T-helper 1 cell treated with Interleukin-12 subunit alpha and Interleukin-12 subunit beta and Interleukin-4 antibody, amounts not matched to agents 30 μg/mL and 1 μg/mL, for 36 hours (primary cell): ENCODE data around the gene EFNA2.

Experiments
- H3K27ac Mint-ChIP-seq: one replicate; pipeline ENCODE4 v1.8.0; 2021; ENCODE audit warnings: mild to moderate bottlenecking, mixed read lengths
- H3K27me3 Mint-ChIP-seq: one replicate; pipeline ENCODE4 v1.8.0; 2021; ENCODE audit warnings: low read depth, mixed read lengths
- H3K36me3 Mint-ChIP-seq: one replicate; pipeline ENCODE4 v1.8.0; 2021; ENCODE audit warnings: low read depth, mixed read lengths
- H3K4me1 Mint-ChIP-seq: one replicate; pipeline ENCODE4 v1.8.0; 2021; ENCODE audit warnings: low read depth, mixed read lengths
- H3K4me3 Mint-ChIP-seq: one replicate; pipeline ENCODE4 v1.8.0; 2021; ENCODE audit warnings: mild to moderate bottlenecking, moderate library complexity, mixed read lengths
- H3K9me3 Mint-ChIP-seq: one replicate; pipeline ENCODE4 v1.8.0; 2021; ENCODE audit warnings: mixed read lengths

Gene EFNA2

DNA sequence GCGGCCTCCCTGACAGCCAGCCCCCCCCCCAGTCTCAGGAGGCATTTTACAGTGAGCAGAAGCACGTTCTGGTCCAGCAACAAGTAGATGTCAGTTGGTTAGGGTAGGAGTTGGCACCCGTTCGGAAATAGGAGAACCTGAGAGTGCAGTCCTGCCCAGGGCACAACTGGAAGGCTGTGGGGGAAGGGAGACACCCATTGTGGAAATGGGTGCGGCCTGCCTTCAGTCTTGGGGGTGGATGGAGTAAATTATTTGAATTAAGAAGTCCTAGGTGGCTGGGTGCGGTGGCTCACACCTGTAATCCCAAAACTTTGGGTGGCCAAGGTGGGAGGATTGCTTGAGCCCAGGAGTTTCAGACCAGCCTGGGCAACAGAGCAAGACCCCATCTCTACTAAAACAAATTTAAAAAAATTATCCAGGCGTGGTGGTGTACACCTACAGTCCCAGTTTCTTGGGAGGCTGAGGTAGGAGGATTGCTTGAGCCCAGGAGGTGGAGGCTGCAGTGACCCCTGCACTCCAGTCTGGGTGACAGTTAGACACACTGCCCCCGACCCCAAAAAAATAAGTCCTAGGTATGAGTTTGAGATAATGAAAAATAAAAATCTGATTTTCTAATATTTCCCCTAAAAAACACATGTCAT, 15.3 kb upstream of the EFNA2 start:
- Mint-ChIP-seq H3K4me3 (peak overlapping the region; percentile 93), H3K9me3 (no peaks in the 10 kb centered on the region), H3K4me1 (peaks cover 51% of the 10 kb centered on the region), H3K27me3 (no peaks in the 10 kb centered on the region), H3K27ac (peak overlapping the region; percentile 79), H3K36me3 (peaks cover 35% of the 10 kb centered on the region)

DNA sequence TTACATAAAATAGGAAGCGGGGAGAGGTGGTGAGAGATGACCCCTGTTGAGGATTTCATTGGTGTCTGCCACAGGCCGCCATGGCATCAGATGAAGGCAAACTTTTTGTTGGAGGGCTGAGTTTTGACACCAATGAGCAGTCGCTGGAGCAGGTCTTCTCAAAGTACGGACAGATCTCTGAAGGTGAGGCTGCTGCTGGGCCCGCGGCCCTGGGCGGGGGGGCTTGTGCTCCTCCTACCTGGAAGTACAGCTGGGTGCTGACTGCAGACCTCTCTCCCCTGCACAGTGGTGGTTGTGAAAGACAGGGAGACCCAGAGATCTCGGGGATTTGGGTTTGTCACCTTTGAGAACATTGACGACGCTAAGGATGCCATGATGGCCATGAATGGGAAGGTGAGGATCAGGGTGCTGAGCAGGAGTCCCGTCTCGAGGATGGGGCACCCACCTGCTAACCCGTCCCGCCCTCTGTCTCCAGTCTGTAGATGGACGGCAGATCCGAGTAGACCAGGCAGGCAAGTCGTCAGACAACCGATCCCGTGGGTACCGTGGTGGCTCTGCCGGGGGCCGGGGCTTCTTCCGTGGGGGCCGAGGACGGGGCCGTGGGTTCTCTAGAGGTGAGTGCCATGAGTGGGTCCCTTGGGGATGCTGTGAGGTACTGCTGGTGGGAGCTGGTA, 14.7 kb upstream of the EFNA2 start:
- Mint-ChIP-seq H3K4me3 (peak overlapping the region; percentile 93), H3K27me3 (no peaks in the 10 kb centered on the region), H3K27ac (peak overlapping the region; percentile 79), H3K4me1 (peaks cover 49% of the 10 kb centered on the region), H3K36me3 (peaks cover 35% of the 10 kb centered on the region), H3K9me3 (no peaks in the 10 kb centered on the region)

- Mint-ChIP-seq H3K4me3 (peak overlapping the region; percentile 93), H3K27me3 (no peaks in the 10 kb centered on the region), H3K9me3 (no peaks in the 10 kb centered on the region)
Measured at GRCh38 chr19:1271528-1272422, 13.9 kb upstream of the EFNA2 start.

DNA sequence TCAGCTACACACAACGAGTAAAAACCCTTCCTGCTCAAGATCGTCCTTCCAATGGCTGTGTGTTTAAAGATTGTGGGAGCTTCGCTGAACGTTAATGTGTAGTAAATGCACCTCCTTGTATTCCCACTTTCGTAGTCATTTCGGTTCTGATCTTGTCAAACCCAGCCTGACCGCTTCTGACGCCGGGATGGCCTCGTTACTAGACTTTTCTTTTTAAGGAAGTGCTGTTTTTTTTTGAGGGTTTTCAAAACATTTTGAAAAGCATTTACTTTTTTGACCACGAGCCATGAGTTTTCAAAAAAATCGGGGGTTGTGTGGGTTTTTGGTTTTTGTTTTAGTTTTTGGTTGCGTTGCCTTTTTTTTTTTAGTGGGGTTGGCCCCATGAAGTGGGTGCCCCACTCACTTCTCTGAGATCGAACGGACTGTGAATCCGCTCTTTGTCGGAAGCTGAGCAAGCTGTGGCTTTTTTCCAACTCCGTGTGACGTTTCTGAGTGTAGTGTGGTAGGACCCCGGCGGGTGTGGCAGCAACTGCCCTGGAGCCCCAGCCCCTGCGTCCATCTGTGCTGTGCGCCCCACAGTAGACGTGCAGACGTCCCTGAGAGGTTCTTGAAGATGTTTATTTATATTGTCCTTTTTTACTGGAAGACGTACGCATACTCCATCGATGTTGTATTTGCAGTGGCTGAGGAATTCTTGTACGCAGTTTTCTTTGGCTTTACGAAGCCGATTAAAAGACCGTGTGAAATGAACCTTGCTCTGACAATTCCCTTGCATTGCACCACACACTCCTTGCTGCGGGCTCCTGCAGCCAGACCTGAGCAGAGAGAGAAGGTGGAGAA, 13.0 kb upstream of the EFNA2 start:
- Mint-ChIP-seq H3K27ac (peak overlapping the region; percentile 62), H3K4me3 (peak overlapping the region; percentile 40), H3K36me3 (peaks cover 38% of the 10 kb centered on the region), H3K4me1 (peaks cover 49% of the 10 kb centered on the region), H3K27me3 (no peaks in the 10 kb centered on the region), H3K9me3 (no peaks in the 10 kb centered on the region)

More at GRCh38 chr19:1271528-1272422, 13.9 kb upstream of the EFNA2 start:
- peaks cover 52% of the 10 kb centered on the region for H3K4me1 Mint-ChIP-seq
- peak overlapping the region; percentile 45 for H3K27ac Mint-ChIP-seq
- H3K36me3 Mint-ChIP-seq, result peaks cover 36% of the 10 kb centered on the region

GRCh38 chr19:1273263-1274041, 12.2 kb upstream of the EFNA2 start:
- Mint-ChIP-seq H3K27me3 (no peaks in the 10 kb centered on the region), H3K9me3 (no peaks in the 10 kb centered on the region), H3K4me3 (peak overlapping the region; percentile 46), H3K27ac (peak overlapping the region; percentile 62), H3K4me1 (peaks cover 46% of the 10 kb centered on the region), H3K36me3 (peaks cover 38% of the 10 kb centered on the region)

- H3K27ac Mint-ChIP-seq, result peak overlapping the region; percentile 69
- no peaks in the 10 kb centered on the region for H3K27me3 Mint-ChIP-seq
- peaks cover 38% of the 10 kb centered on the region for H3K36me3 Mint-ChIP-seq
- H3K9me3 Mint-ChIP-seq, result no peaks in the 10 kb centered on the region
- H3K4me3 Mint-ChIP-seq, result peak overlapping the region; percentile 56
- H3K4me1 Mint-ChIP-seq, result peaks cover 42% of the 10 kb centered on the region
Measured at GRCh38 chr19:1274081-1274851, 11.4 kb upstream of the EFNA2 start.

DNA sequence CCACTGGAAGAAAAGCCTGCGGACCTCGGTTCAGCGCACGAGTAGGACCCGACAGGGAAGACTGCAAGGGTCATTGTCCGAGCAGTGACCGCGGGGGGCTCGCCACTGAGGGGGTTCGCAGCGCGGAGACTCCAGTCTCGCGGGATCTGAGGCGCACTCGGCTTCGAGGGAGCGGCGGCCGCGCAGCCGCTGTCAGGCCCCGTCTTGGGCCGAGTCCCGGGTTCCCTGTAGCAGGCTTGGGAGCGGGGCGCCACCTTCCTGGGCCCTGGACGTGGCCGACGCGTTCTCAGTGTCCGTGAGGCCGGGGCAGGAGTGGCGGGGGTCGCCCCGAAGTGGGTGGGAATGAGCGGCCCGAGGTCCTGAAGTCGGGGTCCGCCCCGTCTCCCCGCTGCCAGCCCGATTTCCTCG, 10.8 kb upstream of the EFNA2 start:
- peak overlapping the region; percentile 56 for H3K4me3 Mint-ChIP-seq
- peaks cover 44% of the 10 kb centered on the region for H3K36me3 Mint-ChIP-seq
- H3K27ac Mint-ChIP-seq, result peak overlapping the region; percentile 69
- H3K9me3 Mint-ChIP-seq, result no peaks in the 10 kb centered on the region
- H3K27me3 Mint-ChIP-seq, result no peaks in the 10 kb centered on the region
- peaks cover 44% of the 10 kb centered on the region for H3K4me1 Mint-ChIP-seq

DNA sequence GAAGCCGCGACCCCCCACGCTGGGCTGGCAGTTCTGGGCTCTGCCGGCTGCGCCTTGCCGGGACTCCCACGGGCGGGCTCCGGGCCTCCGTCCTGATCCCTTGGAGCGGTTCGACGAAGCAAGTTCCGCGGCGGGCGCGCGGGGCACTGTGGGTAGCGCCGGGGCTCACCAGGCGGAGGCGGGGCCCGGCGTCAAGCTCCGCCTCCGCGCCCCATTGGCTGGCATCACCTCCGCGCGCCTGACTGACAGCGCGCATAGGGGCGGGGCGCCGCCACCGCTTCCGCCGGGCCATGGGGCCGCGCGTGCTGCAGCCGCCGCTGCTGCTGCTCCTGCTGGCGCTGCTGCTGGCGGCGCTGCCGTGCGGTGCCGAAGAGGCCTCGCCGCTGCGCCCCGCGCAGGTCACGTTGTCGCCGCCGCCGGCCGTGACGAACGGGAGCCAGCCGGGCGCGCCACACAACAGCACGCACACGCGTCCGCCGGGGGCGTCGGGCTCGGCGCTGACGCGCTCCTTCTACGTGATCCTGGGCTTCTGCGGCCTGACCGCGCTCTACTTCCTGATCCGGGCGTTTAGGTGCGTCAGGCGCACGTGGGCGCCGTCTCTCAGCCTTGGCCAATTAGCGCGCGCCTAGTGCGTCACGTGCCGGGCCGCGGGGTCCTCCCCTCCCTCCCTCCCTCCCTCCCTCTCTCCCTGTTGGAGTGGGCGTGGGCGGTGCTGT, 10.3 kb upstream of the EFNA2 start, which contains the start of gene FAM174C:
Gene FAM174C, plus strand, starts transcription at position 271 of the 716 bp plus-strand sequence. Its CDS starts 20 bp downstream, at position 291.
- Mint-ChIP-seq H3K27me3 (no peaks in the 10 kb centered on the region), H3K36me3 (peaks cover 42% of the 10 kb centered on the region), H3K4me3 (peak within 1 kb of the TSS; percentile 93), H3K27ac (peak within 1 kb of the TSS; percentile 97), H3K4me1 (peaks cover 42% of the 10 kb centered on the region), H3K9me3 (no peaks in the 10 kb centered on the region)

DNA sequence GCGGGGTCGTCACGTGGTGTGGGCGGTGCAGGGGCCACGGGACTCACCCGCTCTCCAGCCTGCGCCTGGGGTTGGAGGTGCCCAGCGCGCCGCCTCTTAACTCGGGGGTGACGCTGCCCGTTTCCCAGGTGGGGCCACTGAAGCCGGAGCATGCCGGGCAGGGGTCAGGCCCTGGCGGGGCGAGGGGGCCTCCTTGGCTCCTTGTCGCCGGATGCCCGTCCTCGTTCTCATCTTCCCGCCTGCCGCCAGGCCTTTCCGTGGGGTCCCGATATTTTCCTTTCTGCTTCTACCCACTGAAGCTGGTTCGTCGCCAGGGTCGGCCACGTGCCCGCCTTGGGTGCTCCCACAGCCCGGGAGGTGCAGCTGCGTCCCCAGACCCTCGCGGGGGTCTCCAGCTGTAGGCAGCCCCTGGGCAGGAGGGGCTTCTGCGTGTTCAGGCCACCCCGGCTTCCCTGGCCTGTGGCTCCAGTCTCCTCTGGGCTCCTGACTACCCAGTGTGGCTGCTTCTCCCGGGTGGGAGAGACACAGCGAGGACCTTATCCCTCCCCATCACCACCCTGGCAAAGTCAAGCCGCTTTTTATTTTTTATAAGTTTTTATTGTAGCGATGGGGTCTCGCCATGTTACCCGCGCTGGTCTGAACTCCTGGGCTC, 9.6 kb upstream of the EFNA2 start:
- peaks cover 35% of the 10 kb centered on the region for H3K4me1 Mint-ChIP-seq
- H3K36me3 Mint-ChIP-seq, result peaks cover 36% of the 10 kb centered on the region
- H3K27ac Mint-ChIP-seq, result peak overlapping the region; percentile 97
- H3K27me3 Mint-ChIP-seq, result no peaks in the 10 kb centered on the region
- H3K9me3 Mint-ChIP-seq, result no peaks in the 10 kb centered on the region
- H3K4me3 Mint-ChIP-seq, result peak overlapping the region; percentile 93

GRCh38 chr19:1276628-1277022, 9.0 kb upstream of the EFNA2 start:
- Mint-ChIP-seq H3K27ac (peak overlapping the region; percentile 96), H3K36me3 (peaks cover 31% of the 10 kb centered on the region), H3K9me3 (no peaks in the 10 kb centered on the region), H3K4me1 (peaks cover 30% of the 10 kb centered on the region), H3K4me3 (peak overlapping the region; percentile 93), H3K27me3 (no peaks in the 10 kb centered on the region)

GRCh38 chr19:1277061-1277460, 8.6 kb upstream of the EFNA2 start:
- peaks cover 26% of the 10 kb centered on the region for H3K4me1 Mint-ChIP-seq
- no peaks in the 10 kb centered on the region for H3K27me3 Mint-ChIP-seq
- H3K36me3 Mint-ChIP-seq, result peaks cover 27% of the 10 kb centered on the region
- peak overlapping the region; percentile 93 for H3K4me3 Mint-ChIP-seq
- no peaks in the 10 kb centered on the region for H3K9me3 Mint-ChIP-seq
- peak overlapping the region; percentile 96 for H3K27ac Mint-ChIP-seq

DNA sequence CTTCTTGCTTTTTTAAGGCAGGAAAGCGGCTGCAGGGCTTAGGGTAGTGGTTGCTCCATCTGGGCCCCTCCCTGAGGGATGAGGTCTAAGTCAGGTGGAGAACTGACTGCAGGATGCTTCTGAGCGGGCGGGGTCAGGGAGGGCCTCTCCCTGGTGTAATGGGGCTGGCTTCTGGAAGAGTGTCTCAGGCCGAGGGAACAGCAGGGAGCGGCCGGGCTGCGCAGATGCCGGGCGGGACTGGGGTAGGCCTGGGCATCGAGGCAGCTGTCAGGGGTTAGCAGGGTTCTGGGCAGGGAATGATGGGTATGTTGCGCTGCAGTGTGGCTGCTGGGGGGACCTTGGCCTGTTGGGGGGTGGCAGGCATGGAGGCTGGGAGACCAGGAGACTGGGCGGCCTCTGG, 7.6 kb upstream of the EFNA2 start:
- Mint-ChIP-seq H3K27ac (no peak overlapping the region), H3K4me3 (peak overlapping the region; percentile 14), H3K9me3 (no peaks in the 10 kb centered on the region), H3K36me3 (peaks cover 18% of the 10 kb centered on the region), H3K27me3 (no peaks in the 10 kb centered on the region), H3K4me1 (peaks cover 19% of the 10 kb centered on the region)
